ENCODE measurements around the gene PICALM. TPM values are rescaled to one million over a fixed set of nuclear protein-coding genes. Genes with fewer than 3 reads are reported as not detected.

PICALM gene, protein sequence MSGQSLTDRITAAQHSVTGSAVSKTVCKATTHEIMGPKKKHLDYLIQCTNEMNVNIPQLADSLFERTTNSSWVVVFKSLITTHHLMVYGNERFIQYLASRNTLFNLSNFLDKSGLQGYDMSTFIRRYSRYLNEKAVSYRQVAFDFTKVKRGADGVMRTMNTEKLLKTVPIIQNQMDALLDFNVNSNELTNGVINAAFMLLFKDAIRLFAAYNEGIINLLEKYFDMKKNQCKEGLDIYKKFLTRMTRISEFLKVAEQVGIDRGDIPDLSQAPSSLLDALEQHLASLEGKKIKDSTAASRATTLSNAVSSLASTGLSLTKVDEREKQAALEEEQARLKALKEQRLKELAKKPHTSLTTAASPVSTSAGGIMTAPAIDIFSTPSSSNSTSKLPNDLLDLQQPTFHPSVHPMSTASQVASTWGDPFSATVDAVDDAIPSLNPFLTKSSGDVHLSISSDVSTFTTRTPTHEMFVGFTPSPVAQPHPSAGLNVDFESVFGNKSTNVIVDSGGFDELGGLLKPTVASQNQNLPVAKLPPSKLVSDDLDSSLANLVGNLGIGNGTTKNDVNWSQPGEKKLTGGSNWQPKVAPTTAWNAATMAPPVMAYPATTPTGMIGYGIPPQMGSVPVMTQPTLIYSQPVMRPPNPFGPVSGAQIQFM
- total RNA-seq = 347 and 393 TPM in 2 replicates

DNA sequence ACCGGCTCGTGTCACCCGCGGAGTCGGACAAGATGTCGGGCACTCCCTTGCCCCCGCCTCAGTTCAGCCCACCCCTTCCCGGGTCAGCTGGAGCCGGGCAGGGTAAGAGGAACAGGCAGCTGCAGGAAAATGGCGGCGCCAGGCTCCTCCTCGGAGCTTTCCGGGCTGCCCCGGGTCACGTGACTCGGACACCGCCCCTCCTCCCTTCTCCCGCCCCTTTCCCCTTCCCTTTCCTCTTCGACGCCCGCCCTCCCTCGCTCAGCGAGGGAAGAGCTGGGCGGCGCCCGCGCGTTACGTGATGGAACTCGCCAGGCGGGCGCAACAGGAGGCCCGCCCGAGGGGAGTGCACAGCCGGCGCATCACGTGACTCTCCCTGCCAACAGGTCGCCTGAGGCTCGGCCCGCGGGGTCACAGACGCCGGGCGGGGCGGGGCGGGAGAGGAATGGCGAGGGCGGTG lies at the start of gene PICALM:
PICALM (minus strand) TSS at position 134 of the 457 bp plus-strand sequence. CDS start 304 bp downstream, outside the sequence.

Other genes starting within 250 kb of the PICALM start
- gene CCDC83, start 213.7 kb downstream of the PICALM start, total RNA-seq = not detected in 2 replicates
- gene EED, start 175.7 kb upstream of the PICALM start, total RNA-seq = 12.9 and 15.4 TPM in 2 replicates
- 45.6 and 49.2 TPM in 2 replicates for gene HIKESHI, start 233.2 kb upstream of the PICALM start, total RNA-seq

Data from hair follicle dermal papilla cell (primary cell).